PFSK-1 (cell line): Measurements from ENCODE around the gene THSD7B.

Experiments used
- POLR2AphosphoS5 ChIP-seq: IDR thresholded peaks from 2 replicates; pipeline ENCODE4 v1.6.1; 2012; ENCODE audit warnings: low read depth, mild to moderate bottlenecking, control low read depth, low read length, moderate library complexity
- SIN3A ChIP-seq: IDR thresholded peaks from 2 replicates; pipeline ENCODE4 v1.6.1; 2012; ENCODE audit warnings: mild to moderate bottlenecking, low read length, moderate library complexity, borderline replicate concordance; ENCODE audit not compliant: insufficient read depth
- TAF1 ChIP-seq: IDR thresholded peaks from 2 replicates; pipeline ENCODE4 v1.6.1; 2012; ENCODE audit warnings: low read length, control low read depth, borderline replicate concordance; ENCODE audit not compliant: insufficient read depth

- TF ChIP-seq POLR2AphosphoS5: no peak
- TF ChIP-seq SIN3A: no peak
- TF ChIP-seq TAF1: no peak
Observed at GRCh38 chr2:136751406-136751805, 13.9 kb upstream of the THSD7B start.
